ENCODE data around the gene SLC22A17. TPM values are rescaled to one million over a fixed set of nuclear protein-coding genes. Genes with fewer than 3 reads are reported as not detected.
A peak's percentile ranks its signal among the peaks of the same experiment; 100 is the strongest.

SLC22A17 gene
- total and polyA plus RNA-seq, 2 of the 8 experiments (the other 6 are each of a cell fraction or from before 2014, with no cell fraction given): 43.0 to 49.0 TPM

- Histone ChIP-seq H3K23me2 (ENCODE audit: low read depth, low read length) (peaks cover 21% of the 10 kb centered on the region; the same call in 1 of the 2 replicates), H3K4me2 (ENCODE audit: insufficient read depth in 1 of 2, low read depth in 2 of 2, low read length in 2 of 2) (no peak overlapping the region), H3K18ac (ENCODE audit: extremely low read depth, low read length) (no peak overlapping the region), H3K79me1 (ENCODE audit: low read depth, low read length) (no peaks in the 10 kb centered on the region), H2BK15ac (ENCODE audit: low read length) (no peak overlapping the region), H3K27me3 (replicated peaks in 1 of 4; ENCODE audit: control insufficient read depth in 3 of 4, extremely low read depth in 1 of 4, insufficient read depth in 3 of 4, low read length in 3 of 4) (peaks cover 0 to 2% (median 0%) of the 10 kb centered on the region in 4 experiments; a peak in 1 of 7 replicates), H4K8ac (ENCODE audit: extremely low read depth, insufficient read depth, low read length) (no peak overlapping the region), H2BK12ac (ENCODE audit: low read depth, low read length) (no peak overlapping the region), H3K14ac (ENCODE audit: insufficient read length) (no peak overlapping the region), H2AK5ac (ENCODE audit: low read depth, low read length) (no peak overlapping the region), H2AFZ (ENCODE audit: low read length) (no peak overlapping the region), H3K9me3 (ENCODE audit: insufficient read depth in 2 of 2, low read depth in 1 of 2, low read length in 1 of 2) (no peaks in the 10 kb centered on the region), H2BK120ac (replicated peaks; ENCODE audit: low read depth, low read length) (no peak overlapping the region), H2BK5ac (ENCODE audit: low read depth, low read length) (no peak overlapping the region), H3K23ac (ENCODE audit: insufficient read length) (no peak overlapping the region), H3K4ac (replicated peaks; ENCODE audit: insufficient read length, low read depth, low read length) (no peak overlapping the region), H3K56ac (replicated peaks; ENCODE audit: insufficient read length, low read depth, low read length) (no peak overlapping the region), H4K20me1 (replicated peaks in 1 of 2; ENCODE audit: control insufficient read depth in 1 of 2, insufficient read depth in 2 of 2, low read length in 2 of 2) (peaks cover 8 to 13% of the 10 kb centered on the region in 2 experiments), H3K79me2 (ENCODE audit: control insufficient read depth in 1 of 2, insufficient read depth in 2 of 2, low read length in 2 of 2) (no peaks in the 10 kb centered on the region), H3K4me1 (replicated peaks in 1 of 4; ENCODE audit: control insufficient read depth in 3 of 4, insufficient read depth in 4 of 4, low read length in 3 of 4) (peaks cover under 1 to 20% (median 14%) of the 10 kb centered on the region in 4 experiments; a peak in 6 of 7 replicates), H3K36me3 (ENCODE audit: control insufficient read depth in 2 of 4, insufficient read depth in 4 of 4, low read length in 3 of 4) (peaks cover 0 to 16% (median 10%) of the 10 kb centered on the region in 4 experiments; a peak in 4 of 8 replicates), H3K27ac (ENCODE audit: low read depth, low read length) (no peak overlapping the region), H4K5ac (ENCODE audit: insufficient read length, low read depth, low read length) (no peak overlapping the region), H3K9ac (replicated peaks in 1 of 4; ENCODE audit: extremely low read depth in 1 of 4, low read depth in 3 of 4, low read length in 3 of 4) (no peak overlapping the region), H3K4me3 (ENCODE audit: extremely low read depth in 1 of 4, insufficient read depth in 2 of 4, low read depth in 3 of 4, low read length in 4 of 4) (no peak overlapping the region), H4K91ac (replicated peaks; ENCODE audit: insufficient read length, low read length) (no peak overlapping the region), H2BK20ac (ENCODE audit: low read length) (no peak overlapping the region)
- POLR2A ChIA-PET (ENCODE audit: partially characterized antibody): interaction anchor here (0.8 to 7.1 kb wide), 4 partner anchors 10 to 41 kb away, joined by 3 to 73 read pairs (median 26); partner anchors contain the start of genes PABPN1 and SLC22A17
- CTCF ChIA-PET (ENCODE audit: partially characterized antibody): interaction anchor here (0.8 to 20.9 kb wide), 10 partner anchors 10 to 242 kb away, joined by 3 to 333 read pairs (median 12); partner anchors contain the start of genes BCL2L2, CMTM5, IL25 and SLC22A17
- 88% methylated on average over 3 of the region's 3 CpGs; no CpG with 5 or more reads in 1 of the 2 experiments for WGBS, 2 experiments (ENCODE audit: extremely low coverage in 1 of 2, insufficient coverage in 1 of 2, insufficient read length in 1 of 2, insufficient replicate concordance in 2 of 2, low coverage in 1 of 2, low lambda C conversion rate in 2 of 2, missing lambda C conversion rate in 1 of 2)
- DNase-seq (ENCODE audit: low read depth in 1 of 2, low spot score in 2 of 2): no peak
- no peak for FAIRE-seq
- TF ChIP-seq RAD21 (IDR thresholded peaks at IDR 0.05 in 1 of 2, conservative IDR thresholded peaks at IDR 0.05 in 1 of 2; ENCODE audit: low read depth in 2 of 2, low read length in 2 of 2): peak; percentile 29 to 49
- TF ChIP-seq CHD2 (IDR thresholded peaks at IDR 0.05; ENCODE audit: low read length): no peak
- TF ChIP-seq, protein P1, sequence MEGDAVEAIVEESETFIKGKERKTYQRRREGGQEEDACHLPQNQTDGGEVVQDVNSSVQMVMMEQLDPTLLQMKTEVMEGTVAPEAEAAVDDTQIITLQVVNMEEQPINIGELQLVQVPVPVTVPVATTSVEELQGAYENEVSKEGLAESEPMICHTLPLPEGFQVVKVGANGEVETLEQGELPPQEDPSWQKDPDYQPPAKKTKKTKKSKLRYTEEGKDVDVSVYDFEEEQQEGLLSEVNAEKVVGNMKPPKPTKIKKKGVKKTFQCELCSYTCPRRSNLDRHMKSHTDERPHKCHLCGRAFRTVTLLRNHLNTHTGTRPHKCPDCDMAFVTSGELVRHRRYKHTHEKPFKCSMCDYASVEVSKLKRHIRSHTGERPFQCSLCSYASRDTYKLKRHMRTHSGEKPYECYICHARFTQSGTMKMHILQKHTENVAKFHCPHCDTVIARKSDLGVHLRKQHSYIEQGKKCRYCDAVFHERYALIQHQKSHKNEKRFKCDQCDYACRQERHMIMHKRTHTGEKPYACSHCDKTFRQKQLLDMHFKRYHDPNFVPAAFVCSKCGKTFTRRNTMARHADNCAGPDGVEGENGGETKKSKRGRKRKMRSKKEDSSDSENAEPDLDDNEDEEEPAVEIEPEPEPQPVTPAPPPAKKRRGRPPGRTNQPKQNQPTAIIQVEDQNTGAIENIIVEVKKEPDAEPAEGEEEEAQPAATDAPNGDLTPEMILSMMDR (IDR thresholded peaks at IDR 0.05; ENCODE audit: control extremely low read depth in 1 of 3, insufficient read depth in 1 of 3, low read depth in 1 of 3, low read length in 3 of 3): peak in 1 of 3 experiments; percentile 31; a peak in 2 of 4 replicates
Measured at GRCh38 chr14:23362200-23362599, 9.5 kb upstream of the SLC22A17 start.

Data from H1 (cell line).